ENCODE measurements around the gene ABCC9.

ABCC9 gene

GRCh38 chr12:21983095-21983494, 41.9 kb upstream of the ABCC9 start:
- TF ChIP-seq, protein P1, sequence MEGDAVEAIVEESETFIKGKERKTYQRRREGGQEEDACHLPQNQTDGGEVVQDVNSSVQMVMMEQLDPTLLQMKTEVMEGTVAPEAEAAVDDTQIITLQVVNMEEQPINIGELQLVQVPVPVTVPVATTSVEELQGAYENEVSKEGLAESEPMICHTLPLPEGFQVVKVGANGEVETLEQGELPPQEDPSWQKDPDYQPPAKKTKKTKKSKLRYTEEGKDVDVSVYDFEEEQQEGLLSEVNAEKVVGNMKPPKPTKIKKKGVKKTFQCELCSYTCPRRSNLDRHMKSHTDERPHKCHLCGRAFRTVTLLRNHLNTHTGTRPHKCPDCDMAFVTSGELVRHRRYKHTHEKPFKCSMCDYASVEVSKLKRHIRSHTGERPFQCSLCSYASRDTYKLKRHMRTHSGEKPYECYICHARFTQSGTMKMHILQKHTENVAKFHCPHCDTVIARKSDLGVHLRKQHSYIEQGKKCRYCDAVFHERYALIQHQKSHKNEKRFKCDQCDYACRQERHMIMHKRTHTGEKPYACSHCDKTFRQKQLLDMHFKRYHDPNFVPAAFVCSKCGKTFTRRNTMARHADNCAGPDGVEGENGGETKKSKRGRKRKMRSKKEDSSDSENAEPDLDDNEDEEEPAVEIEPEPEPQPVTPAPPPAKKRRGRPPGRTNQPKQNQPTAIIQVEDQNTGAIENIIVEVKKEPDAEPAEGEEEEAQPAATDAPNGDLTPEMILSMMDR (conservative IDR thresholded peaks at IDR 0.05; ENCODE audit: low read length): no peak
- no peak for DNase-seq (ENCODE audit: low read depth)
- no peak overlapping the region for H3K4me3 ChIP-seq (ENCODE audit: low read length)

DNA sequence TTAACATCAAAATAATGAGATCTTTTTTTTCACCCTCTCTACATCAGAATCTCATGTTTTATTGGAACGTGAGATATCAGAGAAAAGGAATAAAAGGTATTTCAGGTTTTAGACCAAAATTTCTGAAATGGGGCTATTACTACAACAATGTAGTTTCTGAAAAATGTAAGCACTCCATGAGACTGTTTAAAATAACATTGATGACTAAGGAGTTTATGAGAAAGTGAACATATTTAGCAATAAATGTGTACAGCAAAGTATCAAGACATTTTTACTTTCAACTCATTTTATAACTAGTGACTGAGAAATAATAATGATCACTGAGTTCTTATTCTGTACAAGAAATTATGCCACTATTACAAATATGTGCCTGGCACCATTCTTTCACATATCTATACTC, 39.3 kb upstream of the ABCC9 start:
- H3K4me3 ChIP-seq (ENCODE audit: low read length): no peak overlapping the region
- TF ChIP-seq, protein P1 (conservative IDR thresholded peaks at IDR 0.05; ENCODE audit: low read length): no peak
- no peak for DNase-seq (ENCODE audit: low read depth)

DNA sequence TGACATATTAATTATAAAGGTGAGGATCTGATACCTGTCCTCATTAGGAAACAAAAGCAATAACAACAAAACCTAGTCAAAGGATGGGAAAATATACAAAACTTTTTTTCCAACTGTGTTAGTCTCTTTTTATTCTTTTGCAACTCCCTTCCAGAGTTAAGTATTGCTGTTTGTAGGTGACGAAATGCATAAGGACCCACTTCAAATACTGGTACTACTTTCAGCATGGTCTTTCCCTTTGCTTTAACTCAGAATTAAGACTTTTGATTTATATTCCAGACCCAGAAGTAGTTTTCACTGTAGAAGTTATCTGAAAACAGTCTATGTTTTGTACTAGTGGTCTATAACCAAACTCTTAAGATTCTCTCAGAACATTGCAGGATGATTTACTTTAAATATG, 34.1 kb upstream of the ABCC9 start:
- DNase-seq (ENCODE audit: low read depth): no peak
- TF ChIP-seq, protein P1 (conservative IDR thresholded peaks at IDR 0.05; ENCODE audit: low read length): no peak
- no peak overlapping the region for H3K4me3 ChIP-seq (ENCODE audit: low read length)

DNA sequence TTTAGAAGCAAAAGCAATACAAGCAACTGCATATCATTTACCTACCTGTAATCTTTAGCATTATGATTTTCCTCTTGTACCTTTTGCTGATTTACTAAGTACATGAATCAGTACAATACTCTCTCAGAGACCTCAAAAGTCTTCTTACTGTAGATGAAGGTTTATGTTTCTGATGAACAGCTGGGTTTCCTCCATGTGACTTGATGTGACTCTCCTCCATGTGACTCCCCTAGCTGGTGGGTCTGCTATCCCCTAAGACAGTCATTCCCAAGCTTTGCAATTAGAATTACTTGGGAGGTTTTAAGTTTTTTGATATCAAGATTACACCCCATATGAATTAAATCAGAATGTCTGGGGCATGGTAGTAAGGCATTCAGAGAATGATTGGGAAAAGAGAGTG, 32.0 kb upstream of the ABCC9 start:
- no peak overlapping the region for H3K4me3 ChIP-seq (ENCODE audit: low read length)
- TF ChIP-seq, protein P1 (conservative IDR thresholded peaks at IDR 0.05; ENCODE audit: low read length): no peak
- DNase-seq (ENCODE audit: low read depth): no peak

GRCh38 chr12:21972055-21972454, 30.8 kb upstream of the ABCC9 start:
- TF ChIP-seq, protein P1 (conservative IDR thresholded peaks at IDR 0.05; ENCODE audit: low read length): no peak
- DNase-seq (ENCODE audit: low read depth): no peak
- H3K4me3 ChIP-seq (ENCODE audit: low read length): no peak overlapping the region

- TF ChIP-seq, protein P1 (conservative IDR thresholded peaks at IDR 0.05; ENCODE audit: low read length): no peak
- no peak for DNase-seq (ENCODE audit: low read depth)
These were observed 30.1 kb upstream of the ABCC9 start for GRCh38 chr12:21971344-21971743.

GRCh38 chr12:21962821-21963220, 21.6 kb upstream of the ABCC9 start:
- no peak overlapping the region for H3K4me3 ChIP-seq (ENCODE audit: low read length)
- DNase-seq (ENCODE audit: low read depth): no peak
- TF ChIP-seq, protein P1 (conservative IDR thresholded peaks at IDR 0.05; ENCODE audit: low read length): no peak

More at GRCh38 chr12:21971344-21971743, 30.1 kb upstream of the ABCC9 start:
- H3K4me3 ChIP-seq (ENCODE audit: low read length): no peak overlapping the region
